HG03025 (cell line): Measurements from ENCODE around the gene NOVA1.

Experiments
- ATAC-seq: cut with Tn5 transposase; IDR thresholded peaks from one replicate; pipeline ENCODE4 v1.9.1; 2021; ENCODE audit warnings: mild to moderate bottlenecking, moderate library complexity; ENCODE audit not compliant: unreplicated experiment, low FRiP score

The NOVA1 gene

GRCh38 chr14:26454105-26454504, 143.7 kb downstream of the NOVA1 start:
- ATAC-seq: no peak

- ATAC-seq: no peak
These were observed 149.5 kb downstream of the NOVA1 start for GRCh38 chr14:26448181-26448855.

GRCh38 chr14:26444822-26445221, 153.0 kb downstream of the NOVA1 start:
- no peak for ATAC-seq

- no peak for ATAC-seq
These were observed 154.2 kb downstream of the NOVA1 start for GRCh38 chr14:26443654-26444053.

DNA sequence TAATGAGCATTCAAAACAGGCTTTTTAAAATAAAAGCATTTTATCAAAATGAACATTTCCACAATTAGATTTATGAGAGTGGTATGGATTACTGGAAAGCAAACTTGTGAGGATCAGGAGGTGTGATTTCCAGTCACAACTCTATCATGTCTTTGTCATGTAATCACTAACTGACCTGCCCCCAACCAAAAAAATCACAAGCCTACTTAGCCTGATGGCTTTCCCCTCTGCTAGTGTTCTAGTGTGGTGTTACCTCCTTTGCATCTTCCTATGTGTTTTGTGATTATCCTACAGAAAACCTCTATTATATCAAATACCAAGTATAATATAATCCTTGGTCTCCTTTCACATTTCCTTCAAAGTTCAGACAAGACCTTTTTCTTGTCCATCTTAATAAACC, 168.6 kb downstream of the NOVA1 start:
- no peak for ATAC-seq

DNA sequence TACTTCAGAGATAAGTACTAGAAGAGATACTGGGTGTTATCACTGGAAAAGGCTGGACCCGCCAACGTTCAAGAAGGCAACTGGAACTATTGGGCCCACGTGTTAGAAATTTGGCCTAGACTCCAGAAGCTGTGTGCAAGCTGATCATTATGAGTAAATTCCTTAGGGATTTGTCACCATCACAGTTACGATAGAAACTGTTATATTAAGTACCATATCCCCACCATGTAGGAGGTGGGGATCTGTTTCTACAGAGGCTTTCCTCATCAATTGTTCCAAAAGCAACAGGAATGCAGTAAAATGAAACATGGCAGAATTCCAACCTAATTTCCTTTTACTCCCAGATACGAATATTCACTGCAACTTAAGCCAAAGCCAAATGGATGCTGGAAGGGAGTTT, 170.7 kb downstream of the NOVA1 start:
- no peak for ATAC-seq

DNA sequence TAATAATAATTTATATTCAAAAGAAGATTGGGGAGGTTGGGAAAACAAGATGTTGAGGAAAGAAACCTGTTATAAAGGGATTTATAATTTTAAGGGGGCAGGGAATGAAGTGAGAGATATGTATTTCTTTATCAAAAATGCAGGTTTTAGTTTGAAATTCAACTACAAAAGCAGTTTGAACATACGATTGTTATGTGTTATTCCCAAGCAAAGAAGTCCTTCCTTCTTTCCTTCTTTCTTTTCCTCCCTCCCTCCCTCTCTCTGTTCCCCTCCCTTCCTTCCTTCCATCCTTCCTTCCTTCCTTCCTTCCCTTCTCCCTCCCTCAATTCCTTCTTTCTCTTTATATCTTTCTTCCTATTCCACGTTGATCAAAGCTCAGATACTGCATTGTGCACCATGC, 173.3 kb downstream of the NOVA1 start:
- ATAC-seq: no peak

DNA sequence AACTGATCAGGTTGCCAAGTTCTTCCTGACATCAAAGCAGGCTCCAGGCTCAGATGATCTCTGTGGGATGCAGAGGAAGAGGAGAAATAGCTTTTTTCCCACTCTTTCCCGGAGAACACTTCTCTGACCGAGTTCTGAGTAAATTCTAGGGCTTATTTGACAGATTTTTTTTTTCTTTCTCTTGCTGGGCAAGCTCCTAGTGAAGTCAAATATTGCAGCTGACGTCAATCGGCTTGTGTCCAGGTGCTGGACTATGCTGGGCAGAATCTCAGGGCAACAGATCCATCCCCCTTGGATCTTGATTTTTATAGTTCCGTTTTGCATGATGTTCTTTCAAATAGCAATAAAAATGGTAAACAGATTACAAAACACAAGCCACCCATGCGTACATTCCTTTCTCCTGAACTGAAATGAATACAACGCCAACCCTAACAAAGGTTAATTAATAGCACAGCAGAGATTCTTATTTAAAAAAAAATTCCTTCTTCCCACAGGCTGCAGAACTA, 182.2 kb downstream of the NOVA1 start:
- ATAC-seq: no peak

DNA sequence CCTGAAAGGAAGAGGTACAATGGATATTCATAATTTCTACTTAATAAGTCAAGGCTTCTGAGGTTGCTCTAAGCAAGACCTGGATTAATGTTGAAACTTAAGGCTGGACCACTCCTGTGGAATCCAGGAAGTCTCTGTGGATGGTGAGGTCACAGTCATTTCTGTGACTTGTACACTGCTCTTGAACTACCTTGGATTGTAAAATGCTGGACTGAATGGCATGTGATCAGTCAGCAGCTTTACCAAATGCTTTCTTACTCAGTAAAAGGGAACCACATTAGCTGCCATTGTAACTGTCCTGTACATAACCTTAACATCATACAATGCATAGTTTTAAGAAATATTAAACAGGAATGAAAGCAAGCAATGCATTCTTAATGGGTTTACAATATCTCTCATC, 182.9 kb downstream of the NOVA1 start:
- ATAC-seq: no peak

- ATAC-seq: no peak
These were observed 183.7 kb downstream of the NOVA1 start for GRCh38 chr14:26414103-26414502.

GRCh38 chr14:26412421-26412820, 185.4 kb downstream of the NOVA1 start:
- ATAC-seq: no peak

- ATAC-seq: no peak
These were observed 187.6 kb downstream of the NOVA1 start for GRCh38 chr14:26410189-26410685.

GRCh38 chr14:26404927-26405326, 192.9 kb downstream of the NOVA1 start:
- ATAC-seq: no peak

- ATAC-seq: no peak
These were observed 194.1 kb downstream of the NOVA1 start for GRCh38 chr14:26403760-26404159.

- no peak for ATAC-seq
These were observed 195.7 kb downstream of the NOVA1 start for GRCh38 chr14:26402126-26402525.

DNA sequence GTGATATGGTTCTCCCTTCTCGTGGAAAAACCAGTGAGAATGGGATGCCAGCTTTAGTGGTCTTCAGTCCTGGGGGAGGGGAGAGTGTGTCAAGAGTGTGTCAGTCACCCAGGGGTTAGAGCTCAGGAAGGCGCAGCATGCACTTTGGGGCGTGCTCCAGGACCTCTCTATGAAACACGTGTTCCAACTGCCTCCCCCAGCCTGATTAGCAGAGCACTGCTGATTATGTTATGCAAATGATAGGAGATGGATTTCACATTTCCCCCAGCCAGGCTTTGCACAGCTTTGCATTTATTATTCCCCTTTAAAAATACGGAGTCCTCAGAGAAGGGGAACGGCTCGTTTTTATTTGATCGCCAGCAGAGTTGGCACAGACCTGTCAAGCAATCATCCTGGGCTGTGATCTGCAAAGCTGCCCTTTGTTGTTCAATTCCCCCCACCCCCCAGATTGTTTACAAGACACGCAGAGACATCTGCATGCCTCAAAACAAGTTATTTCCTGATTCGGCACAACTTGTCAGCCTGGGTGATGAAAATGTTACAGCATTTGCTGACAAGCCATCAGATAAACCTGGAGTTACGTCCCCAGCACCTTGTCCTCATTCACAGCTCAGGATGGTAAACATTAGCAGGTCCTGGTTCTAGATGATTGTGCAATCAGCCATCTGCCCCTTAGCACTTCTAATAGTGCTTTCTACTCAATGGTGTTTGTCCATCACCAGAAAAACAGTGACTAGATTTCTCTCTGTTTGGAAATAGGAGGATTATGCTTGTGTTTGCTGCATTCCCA, 196.5 kb downstream of the NOVA1 start:
- ATAC-seq: no peak

GRCh38 chr14:26400373-26400772, 197.5 kb downstream of the NOVA1 start:
- ATAC-seq: no peak

- no peak for ATAC-seq
These were observed 199.2 kb downstream of the NOVA1 start for GRCh38 chr14:26398616-26399015.
